CD8-positive, alpha-beta memory T cell (primary cell): Measurements from ENCODE around the gene UBE2U. TPM values are rescaled to one million over a fixed set of nuclear protein-coding genes. Genes with fewer than 3 reads are reported as not detected.

Experiments used
- CTCF ChIA-PET: fragments of 350-600 bp; sonication (Branson Sonifier 250); formaldehyde crosslinking; loops from one replicate; lab custom pipeline; 2021; ENCODE audit warnings: antibody characterized with exemption; lab: Charles Lee
- POLR2A ChIA-PET: fragments of 350-600 bp; sonication (Branson Sonifier 250); formaldehyde crosslinking; loops from one replicate; lab custom pipeline; 2021; ENCODE audit warnings: antibody characterized with exemption; lab: Charles Lee
- DNase-seq, 5 donors: peaks; one replicate each; pipeline versions ENCODE4 v3.0.0 to v3.0.0-alpha.2; 2020 to 2022; ENCODE audit warnings: mixed read lengths in 1 of 5
- H3K27ac ChIP-seq: one replicate; pipeline ENCODE4 v1.7.0; 2013; ENCODE audit warnings: low read depth, mild to moderate bottlenecking, low read length, moderate library complexity
- H3K27me3 ChIP-seq: 2 replicates; pipeline ENCODE4 v1.7.0; 2013; ENCODE audit warnings: low read length, mild to moderate bottlenecking; ENCODE audit not compliant: insufficient read depth, poor library complexity, severe bottlenecking
- H3K36me3 ChIP-seq: 2 replicates; pipeline ENCODE4 v1.7.0; 2013; ENCODE audit warnings: mild to moderate bottlenecking, low read length, moderate library complexity; ENCODE audit not compliant: insufficient read depth
- H3K4me1 ChIP-seq: 2 replicates; pipeline ENCODE4 v1.7.0; 2013; ENCODE audit warnings: mild to moderate bottlenecking, low read length, moderate library complexity; ENCODE audit not compliant: insufficient read depth
- H3K4me3 ChIP-seq: 2 replicates; pipeline ENCODE4 v1.7.0; 2013; ENCODE audit warnings: mild to moderate bottlenecking, low read length
- H3K9me3 ChIP-seq: 2 replicates; pipeline ENCODE4 v1.7.0; 2013; ENCODE audit warnings: mild to moderate bottlenecking, low read length
- H3K27ac Mint-ChIP-seq, 8 donors: one replicate each; pipeline ENCODE4 v1.8.0; 2020 to 2021; ENCODE audit warnings: mixed read lengths in 8 of 8, mild to moderate bottlenecking in 6 of 8, inconsistent platforms in 3 of 8, moderate library complexity in 3 of 8
- H3K27me3 Mint-ChIP-seq, 2 donors: one replicate each; pipeline ENCODE4 v1.8.0; 2020 to 2021; ENCODE audit warnings: mixed read lengths in 2 of 2, mild to moderate bottlenecking in 1 of 2, moderate library complexity in 1 of 2
- H3K36me3 Mint-ChIP-seq, 3 donors: one replicate each; pipeline ENCODE4 v1.8.0; 2020 to 2021; ENCODE audit warnings: mixed read lengths in 3 of 3, inconsistent platforms in 1 of 3, mild to moderate bottlenecking in 1 of 3
- H3K4me1 Mint-ChIP-seq, 3 donors: one replicate each; pipeline ENCODE4 v1.8.0; 2020 to 2021; ENCODE audit warnings: mixed read lengths in 3 of 3, inconsistent platforms in 1 of 3, mild to moderate bottlenecking in 1 of 3
- H3K4me3 Mint-ChIP-seq, 7 donors: one replicate each; pipeline ENCODE4 v1.8.0; 2020 to 2021; ENCODE audit warnings: mixed read lengths in 7 of 7, mild to moderate bottlenecking in 6 of 7, moderate library complexity in 4 of 7, inconsistent platforms in 2 of 7
- H3K9me3 Mint-ChIP-seq, 5 donors: one replicate each; pipeline ENCODE4 v1.8.0; 2020 to 2022; ENCODE audit warnings: mixed read lengths in 5 of 5, mild to moderate bottlenecking in 3 of 5, moderate library complexity in 2 of 5, inconsistent platforms in 1 of 5
- polyA plus RNA-seq: library from polyadenylated mRNA; unstranded; fragments of 300-500 nt; fragmentation: Illumina TruSeq; gene quantifications from one replicate; pipeline ENCODE4 v1.2.3, GENCODE V29; 2021
- total RNA-seq, 2 experiments: library from RNA; stranded (reverse); gene quantifications; one replicate each; pipeline ENCODE4 v1.2.3, GENCODE V29; 2021

UBE2U gene
- total and polyA plus RNA-seq, 3 experiments from 2014 or later, result not detected

DNA sequence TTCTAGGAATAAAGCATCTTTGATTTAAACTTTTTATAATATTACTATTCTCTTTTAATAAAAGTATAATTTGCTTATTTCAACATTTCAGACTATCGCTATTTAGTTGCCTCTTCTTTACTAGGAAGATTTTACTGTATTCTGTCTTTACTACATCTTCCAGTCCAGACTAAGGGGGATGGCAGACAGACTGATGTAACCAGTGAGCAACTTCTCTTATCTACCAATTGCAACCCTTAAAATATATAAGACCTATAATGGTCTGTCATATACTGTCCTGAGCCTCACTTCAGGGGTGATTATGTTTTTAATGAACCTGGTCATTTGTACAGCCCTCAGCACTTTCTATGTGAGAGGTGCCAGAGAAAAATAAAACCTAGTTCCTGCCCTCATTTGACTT lies 87.0 kb downstream of the UBE2U start:
- peaks cover 9 to 39% of the 10 kb centered on the region in 2 donors for H3K27me3 Mint-ChIP-seq
- POLR2A ChIA-PET, result no interaction called here
- Histone ChIP-seq H3K27me3 (no peaks in the 10 kb centered on the region), H3K9me3 (no peaks in the 10 kb centered on the region), H3K27ac (no peak overlapping the region), H3K4me1 (no peaks in the 10 kb centered on the region), H3K4me3 (no peak overlapping the region), H3K36me3 (no peaks in the 10 kb centered on the region)
- CTCF ChIA-PET, result no interaction called here
- no peak for DNase-seq
- no peaks in the 10 kb centered on the region for H3K4me1 Mint-ChIP-seq
- H3K36me3 Mint-ChIP-seq, result no peaks in the 10 kb centered on the region
- no peak overlapping the region for H3K4me3 Mint-ChIP-seq
- peaks cover 0 to 2% (median 0%) of the 10 kb centered on the region in 5 donors for H3K9me3 Mint-ChIP-seq
- no peak overlapping the region for H3K27ac Mint-ChIP-seq

DNA sequence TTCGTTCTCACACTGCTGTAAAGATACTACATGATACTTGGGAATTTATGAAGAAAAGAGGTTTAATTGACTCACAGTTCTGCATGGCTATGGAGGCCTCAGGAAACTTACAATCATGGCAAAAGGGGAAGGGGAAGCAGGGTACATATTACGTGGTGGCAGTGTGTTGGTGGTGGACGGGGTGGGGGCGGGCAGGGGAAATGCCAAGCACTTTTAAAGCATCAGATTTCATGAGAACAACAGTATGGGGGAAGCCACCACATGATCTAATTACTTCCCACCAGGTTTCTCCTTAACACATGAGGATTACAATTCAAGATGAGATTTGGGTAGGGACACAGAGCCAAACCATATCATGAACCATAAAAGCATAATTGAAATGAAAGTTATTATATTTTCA lies 88.5 kb downstream of the UBE2U start:
- Histone ChIP-seq H3K4me1 (no peaks in the 10 kb centered on the region), H3K36me3 (no peaks in the 10 kb centered on the region), H3K9me3 (no peaks in the 10 kb centered on the region), H3K27ac (no peak overlapping the region), H3K27me3 (no peaks in the 10 kb centered on the region), H3K4me3 (no peak overlapping the region)
- H3K9me3 Mint-ChIP-seq, result peaks cover 0 to 2% (median 0%) of the 10 kb centered on the region in 5 donors
- H3K27ac Mint-ChIP-seq, result no peak overlapping the region
- peaks cover 12 to 44% of the 10 kb centered on the region in 2 donors for H3K27me3 Mint-ChIP-seq
- POLR2A ChIA-PET, result no interaction called here
- no peaks in the 10 kb centered on the region for H3K4me1 Mint-ChIP-seq
- no peak for DNase-seq
- CTCF ChIA-PET, result no interaction called here
- H3K36me3 Mint-ChIP-seq, result no peaks in the 10 kb centered on the region
- H3K4me3 Mint-ChIP-seq, result no peak overlapping the region

DNA sequence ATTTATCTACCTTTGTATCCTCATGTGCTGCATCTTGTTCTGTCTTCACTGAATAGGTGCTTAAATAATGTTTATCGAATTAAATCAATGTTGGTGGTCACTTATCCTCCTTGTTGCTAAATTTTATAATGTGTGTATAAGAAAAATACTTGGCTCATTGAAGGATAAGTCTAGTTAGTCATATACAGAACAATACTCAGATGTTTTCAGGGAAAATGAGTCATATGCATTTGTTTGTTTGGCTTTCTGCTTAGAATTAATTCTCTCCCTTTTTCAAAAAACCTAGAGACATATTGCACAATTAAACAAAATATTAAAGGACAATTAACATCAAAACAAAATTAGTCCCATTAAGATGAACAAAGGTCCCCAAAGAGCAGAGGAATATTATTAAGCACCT lies 89.0 kb downstream of the UBE2U start:
- Mint-ChIP-seq H3K9me3 (peaks cover 0 to 3% (median 0%) of the 10 kb centered on the region in 5 donors), H3K27ac (no peak overlapping the region), H3K4me3 (no peak overlapping the region), H3K27me3 (peaks cover 14 to 48% of the 10 kb centered on the region in 2 donors), H3K4me1 (no peaks in the 10 kb centered on the region), H3K36me3 (no peaks in the 10 kb centered on the region)
- no peak for DNase-seq
- Histone ChIP-seq H3K27me3 (no peaks in the 10 kb centered on the region), H3K4me1 (no peaks in the 10 kb centered on the region), H3K9me3 (no peaks in the 10 kb centered on the region), H3K36me3 (no peaks in the 10 kb centered on the region), H3K4me3 (no peak overlapping the region), H3K27ac (no peak overlapping the region)
- ChIA-PET CTCF (no interaction called here), POLR2A (no interaction called here)

DNA sequence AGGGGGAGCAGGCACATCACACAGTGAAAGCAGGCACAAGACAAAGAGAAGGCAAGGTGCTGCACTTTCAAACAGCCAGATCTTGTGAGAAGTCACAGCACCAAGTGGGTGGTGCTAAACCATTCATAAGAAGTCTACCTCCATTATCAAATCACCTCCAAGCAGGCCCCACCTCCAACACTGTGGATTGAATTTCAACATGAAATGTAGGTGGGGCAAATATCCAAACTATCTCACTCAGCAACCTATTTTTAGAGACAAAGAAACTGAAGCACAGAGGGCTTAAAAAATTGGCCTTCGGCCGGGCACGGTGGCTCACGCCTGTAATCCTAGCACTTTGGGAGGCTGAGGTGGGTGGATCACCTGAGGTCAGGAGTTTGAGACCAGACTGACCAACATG lies 90.4 kb downstream of the UBE2U start:
- CTCF ChIA-PET, result no interaction called here
- Mint-ChIP-seq H3K4me3 (no peak overlapping the region), H3K36me3 (no peaks in the 10 kb centered on the region), H3K27me3 (peaks cover 14 to 48% of the 10 kb centered on the region in 2 donors), H3K27ac (no peak overlapping the region), H3K4me1 (no peaks in the 10 kb centered on the region), H3K9me3 (peaks cover 0 to 3% (median 0%) of the 10 kb centered on the region in 5 donors)
- H3K4me1 ChIP-seq, result no peaks in the 10 kb centered on the region
- no peak overlapping the region for H3K27ac ChIP-seq
- H3K36me3 ChIP-seq, result no peaks in the 10 kb centered on the region
- H3K4me3 ChIP-seq, result no peak overlapping the region
- H3K9me3 ChIP-seq, result no peaks in the 10 kb centered on the region
- H3K27me3 ChIP-seq, result no peaks in the 10 kb centered on the region
- DNase-seq, result no peak
- POLR2A ChIA-PET, result no interaction called here

DNA sequence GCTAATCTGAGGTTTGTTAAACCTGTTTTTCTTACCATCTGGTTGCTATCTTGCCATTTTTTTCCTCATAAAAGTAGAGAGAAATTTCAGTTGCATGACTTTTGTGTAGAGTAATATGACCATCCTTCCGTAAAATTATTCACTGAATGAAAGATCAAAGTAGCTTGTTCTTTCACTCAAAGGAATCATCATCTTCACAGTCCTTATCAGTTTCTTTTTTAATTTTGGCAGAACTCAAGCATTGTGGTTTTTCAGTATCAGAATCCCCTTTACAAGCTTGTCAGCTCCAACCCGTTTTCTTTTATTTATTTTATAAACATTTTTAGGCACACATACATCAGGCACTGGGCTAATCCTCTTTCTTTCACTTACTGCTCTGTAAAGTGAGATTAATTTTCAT lies 91.7 kb downstream of the UBE2U start:
- no peaks in the 10 kb centered on the region for H3K4me1 ChIP-seq
- H3K9me3 Mint-ChIP-seq, result peaks cover 0 to 3% (median 0%) of the 10 kb centered on the region in 5 donors
- POLR2A ChIA-PET, result no interaction called here
- H3K4me3 Mint-ChIP-seq, result no peak overlapping the region
- H3K27ac ChIP-seq, result no peak overlapping the region
- no peaks in the 10 kb centered on the region for H3K9me3 ChIP-seq
- no peak for DNase-seq
- H3K4me3 ChIP-seq, result no peak overlapping the region
- no peaks in the 10 kb centered on the region for H3K4me1 Mint-ChIP-seq
- no peaks in the 10 kb centered on the region for H3K36me3 Mint-ChIP-seq
- H3K27me3 ChIP-seq, result no peaks in the 10 kb centered on the region
- CTCF ChIA-PET, result no interaction called here
- H3K27ac Mint-ChIP-seq, result no peak overlapping the region
- H3K27me3 Mint-ChIP-seq, result peaks cover 13 to 46% of the 10 kb centered on the region in 2 donors
- no peaks in the 10 kb centered on the region for H3K36me3 ChIP-seq

DNA sequence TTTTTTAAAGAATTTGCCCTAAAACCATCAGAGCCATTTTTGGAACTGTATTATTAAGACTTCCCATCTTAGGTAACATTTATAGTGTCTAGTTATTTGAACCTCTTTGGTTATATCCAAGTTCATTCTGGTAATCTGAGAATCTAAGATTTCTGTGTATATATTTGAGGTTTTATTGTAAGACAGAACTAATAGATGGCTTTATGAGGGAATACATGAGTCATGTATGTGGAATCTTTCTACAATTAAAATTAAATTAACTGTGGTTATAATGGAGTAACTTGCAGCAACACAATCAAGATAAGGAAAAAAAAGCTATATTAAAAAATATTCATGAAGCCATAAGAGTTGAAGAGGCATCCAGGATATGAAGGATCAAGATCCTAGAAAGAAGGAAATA lies 92.1 kb downstream of the UBE2U start:
- no peak overlapping the region for H3K4me3 ChIP-seq
- no peak overlapping the region for H3K27ac ChIP-seq
- no peaks in the 10 kb centered on the region for H3K9me3 ChIP-seq
- no peaks in the 10 kb centered on the region for H3K4me1 Mint-ChIP-seq
- POLR2A ChIA-PET, result no interaction called here
- CTCF ChIA-PET, result no interaction called here
- no peak overlapping the region for H3K4me3 Mint-ChIP-seq
- no peaks in the 10 kb centered on the region for H3K27me3 ChIP-seq
- no peak overlapping the region for H3K27ac Mint-ChIP-seq
- no peaks in the 10 kb centered on the region for H3K36me3 ChIP-seq
- peaks cover 0 to 3% (median 0%) of the 10 kb centered on the region in 5 donors for H3K9me3 Mint-ChIP-seq
- H3K27me3 Mint-ChIP-seq, result peaks cover 13 to 46% of the 10 kb centered on the region in 2 donors
- H3K4me1 ChIP-seq, result no peaks in the 10 kb centered on the region
- DNase-seq, result no peak
- no peaks in the 10 kb centered on the region for H3K36me3 Mint-ChIP-seq

DNA sequence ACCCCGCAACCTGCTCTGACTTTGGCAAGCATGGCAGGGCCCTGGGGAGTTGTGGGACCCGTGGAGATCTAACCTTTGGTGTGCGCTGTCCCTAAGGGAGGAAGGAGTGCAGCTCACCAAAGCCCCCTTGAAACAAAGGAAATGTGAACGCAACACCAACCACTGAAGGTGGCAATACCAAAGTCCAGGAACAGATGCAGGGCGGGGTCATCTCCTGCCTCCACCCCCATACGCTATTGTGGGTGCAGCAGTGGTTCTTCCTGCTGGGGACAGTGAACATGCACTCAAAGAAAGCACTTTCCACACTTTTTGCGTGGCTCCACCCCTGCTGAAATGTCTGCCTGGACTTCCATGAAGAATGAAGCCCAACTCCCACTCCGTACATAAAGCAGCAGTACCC lies 93.0 kb downstream of the UBE2U start:
- DNase-seq, result no peak
- Mint-ChIP-seq H3K4me3 (no peak overlapping the region), H3K27me3 (peaks cover 9 to 39% of the 10 kb centered on the region in 2 donors), H3K27ac (no peak overlapping the region), H3K36me3 (no peaks in the 10 kb centered on the region), H3K4me1 (no peaks in the 10 kb centered on the region), H3K9me3 (peaks cover 0 to 3% (median 0%) of the 10 kb centered on the region in 5 donors)
- POLR2A ChIA-PET, result no interaction called here
- Histone ChIP-seq H3K4me1 (no peaks in the 10 kb centered on the region), H3K27me3 (no peaks in the 10 kb centered on the region), H3K9me3 (no peaks in the 10 kb centered on the region), H3K4me3 (no peak overlapping the region), H3K27ac (no peak overlapping the region), H3K36me3 (no peaks in the 10 kb centered on the region)
- CTCF ChIA-PET, result no interaction called here

DNA sequence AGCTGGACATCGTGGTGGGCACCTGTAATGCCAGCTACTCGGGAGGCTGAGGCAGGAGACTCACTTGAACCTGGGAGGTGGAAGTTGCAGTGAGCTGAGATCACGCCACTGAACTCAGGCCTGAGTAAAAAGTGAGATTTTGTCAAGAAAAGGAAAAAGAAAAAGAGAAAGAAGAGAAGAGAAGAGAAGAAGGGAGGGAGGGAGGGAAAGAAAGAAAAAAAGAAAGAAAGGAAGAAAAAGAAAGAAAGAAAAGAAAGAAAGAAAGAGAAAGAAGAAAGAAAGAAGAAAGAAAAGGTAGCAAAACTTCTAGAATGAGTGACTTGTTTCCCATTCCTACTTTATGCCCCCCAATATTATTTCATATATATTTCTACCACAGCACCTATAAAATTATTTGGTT lies 98.8 kb downstream of the UBE2U start:
- Mint-ChIP-seq H3K27me3 (peaks cover 6 to 16% of the 10 kb centered on the region in 2 donors), H3K36me3 (no peaks in the 10 kb centered on the region), H3K4me3 (no peak overlapping the region), H3K4me1 (no peaks in the 10 kb centered on the region), H3K27ac (no peak overlapping the region), H3K9me3 (peaks cover 0 to 2% (median 0%) of the 10 kb centered on the region in 5 donors)
- CTCF ChIA-PET, result no interaction called here
- no peak overlapping the region for H3K27ac ChIP-seq
- no peak for DNase-seq
- POLR2A ChIA-PET, result no interaction called here
- no peak overlapping the region for H3K4me3 ChIP-seq
- H3K4me1 ChIP-seq, result no peaks in the 10 kb centered on the region
- H3K36me3 ChIP-seq, result no peaks in the 10 kb centered on the region
- H3K27me3 ChIP-seq, result no peaks in the 10 kb centered on the region
- no peaks in the 10 kb centered on the region for H3K9me3 ChIP-seq

DNA sequence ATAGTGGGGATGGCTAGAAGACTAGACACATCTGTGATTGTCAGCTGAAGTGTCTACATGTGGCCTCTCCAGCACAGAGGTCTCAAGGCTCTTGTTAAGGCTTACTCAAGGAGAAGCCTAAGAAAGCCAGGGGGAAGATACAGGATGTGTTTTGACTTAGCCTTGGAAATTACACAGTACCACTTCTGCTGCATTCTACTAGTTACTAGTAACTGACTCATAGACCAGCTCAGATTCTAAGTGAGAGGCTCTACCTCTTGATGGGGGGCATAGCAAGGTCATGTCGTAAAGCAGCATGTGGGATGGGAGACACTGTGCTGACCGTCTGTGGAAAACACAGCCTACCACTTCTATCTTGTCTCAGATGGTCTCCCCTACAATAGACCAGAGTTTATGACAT lies 99.5 kb downstream of the UBE2U start:
- Mint-ChIP-seq H3K27me3 (peaks cover 6 to 17% of the 10 kb centered on the region in 2 donors), H3K4me3 (no peak overlapping the region), H3K4me1 (no peaks in the 10 kb centered on the region), H3K27ac (no peak overlapping the region), H3K36me3 (no peaks in the 10 kb centered on the region), H3K9me3 (peaks cover 0 to 2% (median 0%) of the 10 kb centered on the region in 5 donors)
- POLR2A ChIA-PET, result no interaction called here
- no peak overlapping the region for H3K27ac ChIP-seq
- H3K4me3 ChIP-seq, result no peak overlapping the region
- CTCF ChIA-PET, result no interaction called here
- H3K27me3 ChIP-seq, result no peaks in the 10 kb centered on the region
- no peaks in the 10 kb centered on the region for H3K4me1 ChIP-seq
- no peak for DNase-seq
- H3K9me3 ChIP-seq, result no peaks in the 10 kb centered on the region
- H3K36me3 ChIP-seq, result no peaks in the 10 kb centered on the region
